GM10248 (cell line): ENCODE results near the gene MCM10.
"Not testable (repeated sequence)": the region's sequence is repeated elsewhere in the genome, so short reads cannot be mapped to it uniquely, and the experiment has no call there.

Experiments used
- CTCF ChIA-PET: fragments of 300-600 bp; sonication (Branson Sonifier 250); formaldehyde crosslinking; extraction: SDS; loops from one replicate; lab custom pipeline; 2021; ENCODE audit warnings: antibody characterized with exemption; lab: Yijun Ruan, JAX
- POLR2A ChIA-PET: fragments of 350-650 bp; sonication (Branson Sonifier 250); formaldehyde crosslinking; extraction: SDS; loops from one replicate; lab custom pipeline; 2020; ENCODE audit warnings: antibody characterized with exemption; lab: Yijun Ruan, JAX
- DNase-seq: peaks from one replicate; pipeline ENCODE4 v3.0.0; 2012; ENCODE audit errors: extremely low spot score
- TF ChIP-seq, protein P1 (sequence below): IDR thresholded peaks from 2 replicates; pipeline ENCODE4 v1.5.1; 2012; ENCODE audit warnings: mild to moderate bottlenecking, low read depth; ENCODE audit errors: extremely low read depth, missing control alignments, control extremely low read depth

The MCM10 gene

DNA sequence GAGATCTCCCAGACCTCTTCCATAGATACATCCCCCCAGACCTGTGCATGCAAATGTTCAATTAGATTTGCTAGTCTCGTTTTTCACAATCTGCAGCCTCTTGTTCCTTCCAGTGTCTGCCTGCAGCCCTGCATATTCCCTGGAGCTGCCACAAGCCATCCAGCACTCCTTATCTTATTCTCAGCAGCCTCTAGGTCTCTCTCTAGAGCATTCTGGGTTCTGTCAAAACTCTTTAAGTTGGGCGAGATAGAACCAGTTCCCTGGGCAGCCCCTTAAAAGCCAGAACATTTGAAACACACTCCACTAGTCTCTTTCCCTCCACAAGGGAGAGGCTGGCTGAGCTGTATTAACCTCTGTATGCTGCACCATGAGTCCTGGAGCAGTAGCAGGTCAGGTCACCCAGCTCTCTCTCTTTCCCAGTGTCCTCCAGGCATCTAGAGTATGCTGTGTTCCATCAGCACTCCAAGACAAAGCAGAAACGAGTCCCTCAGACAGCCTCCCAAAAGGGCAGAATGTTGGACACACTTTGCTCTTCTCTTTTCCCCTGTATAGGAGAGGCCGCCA, 20.6 kb upstream of the MCM10 start:
- CTCF ChIA-PET = interaction anchor here (1.6 kb wide), 1 partner anchor 10 kb away, joined by 4 read pairs; no protein-coding TSS in a partner anchor
- no peak for DNase-seq
- TF ChIP-seq, protein P1, sequence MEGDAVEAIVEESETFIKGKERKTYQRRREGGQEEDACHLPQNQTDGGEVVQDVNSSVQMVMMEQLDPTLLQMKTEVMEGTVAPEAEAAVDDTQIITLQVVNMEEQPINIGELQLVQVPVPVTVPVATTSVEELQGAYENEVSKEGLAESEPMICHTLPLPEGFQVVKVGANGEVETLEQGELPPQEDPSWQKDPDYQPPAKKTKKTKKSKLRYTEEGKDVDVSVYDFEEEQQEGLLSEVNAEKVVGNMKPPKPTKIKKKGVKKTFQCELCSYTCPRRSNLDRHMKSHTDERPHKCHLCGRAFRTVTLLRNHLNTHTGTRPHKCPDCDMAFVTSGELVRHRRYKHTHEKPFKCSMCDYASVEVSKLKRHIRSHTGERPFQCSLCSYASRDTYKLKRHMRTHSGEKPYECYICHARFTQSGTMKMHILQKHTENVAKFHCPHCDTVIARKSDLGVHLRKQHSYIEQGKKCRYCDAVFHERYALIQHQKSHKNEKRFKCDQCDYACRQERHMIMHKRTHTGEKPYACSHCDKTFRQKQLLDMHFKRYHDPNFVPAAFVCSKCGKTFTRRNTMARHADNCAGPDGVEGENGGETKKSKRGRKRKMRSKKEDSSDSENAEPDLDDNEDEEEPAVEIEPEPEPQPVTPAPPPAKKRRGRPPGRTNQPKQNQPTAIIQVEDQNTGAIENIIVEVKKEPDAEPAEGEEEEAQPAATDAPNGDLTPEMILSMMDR = no peak
- POLR2A ChIA-PET = no interaction called here

DNA sequence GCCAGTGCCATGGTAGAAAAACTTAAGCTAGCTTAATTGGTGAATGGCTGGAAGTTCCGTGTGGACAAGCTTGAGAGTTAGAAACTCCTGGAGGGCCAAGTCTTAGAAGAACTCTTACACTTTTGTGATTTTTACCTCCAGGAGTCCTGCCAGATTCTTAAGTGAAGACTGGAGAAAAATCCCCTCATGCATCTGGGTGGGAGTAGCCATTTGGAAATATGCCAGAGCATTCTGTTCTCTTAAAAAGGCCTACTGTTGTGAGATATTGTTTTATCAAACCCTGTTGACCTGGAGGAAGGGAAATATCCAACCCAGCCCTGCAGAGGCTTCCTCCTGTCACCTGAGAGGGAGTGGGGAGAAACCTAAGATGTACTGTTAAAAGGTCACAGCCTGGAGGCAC, 17.6 kb upstream of the MCM10 start:
- POLR2A ChIA-PET = no interaction called here
- TF ChIP-seq, protein P1 = no peak
- no peak for DNase-seq
- CTCF ChIA-PET = interaction anchor here (0.8 kb wide), 1 partner anchor 21 kb away, joined by 3 read pairs; no protein-coding TSS in a partner anchor

- TF ChIP-seq, protein P1 = no peak
- DNase-seq = no peak
- POLR2A ChIA-PET = no interaction called here
- CTCF ChIA-PET = no interaction called here
Observed at GRCh38 chr10:13144814-13145213, 16.5 kb upstream of the MCM10 start.

GRCh38 chr10:13146379-13146778, 15.0 kb upstream of the MCM10 start:
- TF ChIP-seq, protein P1 = no peak
- POLR2A ChIA-PET = no interaction called here
- CTCF ChIA-PET = no interaction called here
- DNase-seq = no peak

- ChIA-PET POLR2A (no interaction called here), CTCF (interaction anchor here (1.3 to 1.8 kb wide), 2 partner anchors 10 to 14 kb away, joined by 3 to 10 read pairs; partner anchors contain the start of gene MCM10)
- TF ChIP-seq, protein P1 = no peak
- DNase-seq = no peak
Observed at GRCh38 chr10:13147161-13147560, 14.2 kb upstream of the MCM10 start.

DNA sequence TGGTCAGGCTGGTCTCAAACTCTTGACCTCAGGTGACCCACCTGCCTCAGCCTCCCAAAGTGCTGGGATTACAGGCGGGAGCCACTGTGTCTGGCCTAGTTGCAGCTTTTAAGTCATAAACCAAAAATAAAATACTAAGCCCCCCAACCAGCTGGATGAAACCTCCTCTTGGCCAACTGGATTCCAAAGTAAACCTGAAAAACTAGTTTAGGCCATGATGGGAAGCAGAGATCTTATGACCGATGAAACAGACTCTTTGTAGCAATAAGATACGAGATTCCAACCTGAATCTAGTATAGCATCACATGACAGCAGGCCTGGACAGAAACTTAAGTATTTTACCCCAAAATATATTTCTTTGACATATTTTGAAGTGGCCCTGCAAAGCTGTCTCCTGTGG, 9.1 kb upstream of the MCM10 start:
- TF ChIP-seq, protein P1 = no peak
- POLR2A ChIA-PET = no interaction called here
- no peak for DNase-seq
- CTCF ChIA-PET = interaction anchor here (1.9 to 3.4 kb wide), 2 partner anchors 9 to 201 kb away, joined by 6 to 15 read pairs; partner anchors contain the start of gene MCM10

GRCh38 chr10:13155860-13156259, 5.5 kb upstream of the MCM10 start:
- DNase-seq, POLR2A ChIA-PET, CTCF ChIA-PET: not testable (repeated sequence)
